Upper lobe of left lung (tissue), 6 donors: ENCODE data around the gene AP2A2. TPM values are rescaled to one million over a fixed set of nuclear protein-coding genes. Genes with fewer than 3 reads are reported as not detected.

Experiments used
- ATAC-seq, 2 donors: fragments of 200-7000 bp; cut with Tn5 transposase; one replicate each; pipeline ENCODE4 v1.9.1; 2022; ENCODE audit warnings: mild to moderate bottlenecking in 2 of 2, moderate library complexity in 2 of 2; ENCODE audit not compliant: low FRiP score in 2 of 2
- DNase-seq, 2 donors: peaks; one replicate each; pipeline ENCODE4 v3.0.0-alpha.2; 2019 to 2020
- H3K27ac ChIP-seq, 4 donors: fragments of 200-600 bp; sonication (generic); one replicate each; pipeline ENCODE4 v1.5.1; 2016 to 2019
- H3K27me3 ChIP-seq, 4 donors: fragments of 200-600 bp; sonication (generic); one replicate each; pipeline ENCODE4 v1.5.1; 2017 to 2019
- H3K36me3 ChIP-seq, 4 donors: fragments of 200-600 bp; sonication (generic); one replicate each; pipeline ENCODE4 v1.5.1; 2016 to 2019
- H3K4me1 ChIP-seq, 4 donors: fragments of 200-600 bp; sonication (generic); one replicate each; pipeline ENCODE4 v1.5.1; 2018 to 2019
- H3K4me3 ChIP-seq, 4 donors: fragments of 200-600 bp; sonication (generic); one replicate each; pipeline ENCODE4 v1.5.1; 2017 to 2019; ENCODE audit warnings: mild to moderate bottlenecking in 2 of 4, moderate library complexity in 1 of 4
- H3K9me3 ChIP-seq, 4 donors: fragments of 200-600 bp; sonication (generic); one replicate each; pipeline ENCODE4 v1.5.1; 2018 to 2019
- EP300 ChIP-seq, 4 donors: sonication (generic); formaldehyde crosslinking; IDR thresholded peaks; one replicate each; pipeline ENCODE4 v1.5.1; 2017; ENCODE audit warnings: antibody characterized with exemption in 4 of 4, control low read depth in 2 of 4
- POLR2A ChIP-seq, 4 donors: fragments of 450-650 bp; IDR thresholded peaks; one replicate each; pipeline ENCODE4 v1.5.1; 2016 to 2017; ENCODE audit warnings: antibody characterized with exemption in 4 of 4, mild to moderate bottlenecking in 2 of 4
- POLR2AphosphoS5 ChIP-seq, 2 donors: sonication (generic); formaldehyde crosslinking; IDR thresholded peaks; one replicate each; pipeline ENCODE4 v1.5.1; 2017; ENCODE audit warnings: antibody characterized with exemption in 2 of 2
- WGBS, 2 donors: methylation state at CpG; one replicate each; pipeline ENCODE4 v1.1.5; 2017 to 2018; 5-methylcytosine and 5-hydroxymethylcytosine counted together
- total RNA-seq, 6 donors: library from RNA; depleted of rRNA in 4 of 6; stranded (reverse); fragments of >200 nt in 4 of 6; gene quantifications; one replicate each; pipeline versions ENCODE4 v1.1.0 to v1.2.1, GENCODE V29; 2016 to 2021
- TF ChIP-seq, protein P1 (sequence below), 6 experiments: fragments of 450-650 bp in 4 of 6; fragments of 200-600 bp in 2 of 6; sonication (generic) in 2 of 6; IDR thresholded peaks; one replicate each; pipeline ENCODE4 v1.5.1; 2016 to 2019; ENCODE audit warnings: antibody characterized with exemption in 6 of 6
- donor health status: DM: no; HTN: no; CAD: no; lungs with moderate emphysema.
- donor health status: DM: no; HTN: yes; CAD: no; lungs with severe emphysema.

AP2A2 gene
- total RNA-seq, 6 donors from 2014 or later: 55.7 to 273 (median 103) TPM

DNA sequence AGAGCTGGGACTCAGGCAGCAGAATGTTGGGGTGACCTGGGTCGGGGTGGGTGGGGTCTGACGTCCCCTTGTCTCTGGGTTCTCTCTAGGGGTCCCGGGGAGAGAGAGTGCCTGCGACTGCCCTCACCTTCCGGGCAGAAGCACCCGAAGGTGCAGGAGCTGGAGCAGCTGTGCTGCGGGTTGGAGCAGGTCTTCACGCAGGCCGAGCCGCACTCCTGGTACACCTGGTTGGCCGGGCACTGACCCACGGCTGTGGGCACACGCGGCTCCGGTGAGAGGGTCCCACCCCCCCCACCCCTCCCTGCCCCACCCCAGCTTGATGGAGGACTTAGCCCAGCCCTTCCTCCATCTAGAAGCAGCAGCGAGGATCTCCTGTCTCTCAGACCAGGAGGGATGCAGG is 104.4 kb downstream of the AP2A2 start:
- no peaks in the 10 kb centered on the region for H3K36me3 ChIP-seq
- DNase-seq (no peak), ATAC-seq (no peak)
- TF ChIP-seq EP300 (IDR thresholded peaks at IDR 0.05) (no peak), POLR2AphosphoS5 (IDR thresholded peaks at IDR 0.05) (no peak), POLR2A (IDR thresholded peaks at IDR 0.05) (no peak)
- TF ChIP-seq, protein P1, sequence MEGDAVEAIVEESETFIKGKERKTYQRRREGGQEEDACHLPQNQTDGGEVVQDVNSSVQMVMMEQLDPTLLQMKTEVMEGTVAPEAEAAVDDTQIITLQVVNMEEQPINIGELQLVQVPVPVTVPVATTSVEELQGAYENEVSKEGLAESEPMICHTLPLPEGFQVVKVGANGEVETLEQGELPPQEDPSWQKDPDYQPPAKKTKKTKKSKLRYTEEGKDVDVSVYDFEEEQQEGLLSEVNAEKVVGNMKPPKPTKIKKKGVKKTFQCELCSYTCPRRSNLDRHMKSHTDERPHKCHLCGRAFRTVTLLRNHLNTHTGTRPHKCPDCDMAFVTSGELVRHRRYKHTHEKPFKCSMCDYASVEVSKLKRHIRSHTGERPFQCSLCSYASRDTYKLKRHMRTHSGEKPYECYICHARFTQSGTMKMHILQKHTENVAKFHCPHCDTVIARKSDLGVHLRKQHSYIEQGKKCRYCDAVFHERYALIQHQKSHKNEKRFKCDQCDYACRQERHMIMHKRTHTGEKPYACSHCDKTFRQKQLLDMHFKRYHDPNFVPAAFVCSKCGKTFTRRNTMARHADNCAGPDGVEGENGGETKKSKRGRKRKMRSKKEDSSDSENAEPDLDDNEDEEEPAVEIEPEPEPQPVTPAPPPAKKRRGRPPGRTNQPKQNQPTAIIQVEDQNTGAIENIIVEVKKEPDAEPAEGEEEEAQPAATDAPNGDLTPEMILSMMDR (IDR thresholded peaks at IDR 0.05): no peak
- H3K9me3 ChIP-seq: no peaks in the 10 kb centered on the region
- no peaks in the 10 kb centered on the region for H3K4me1 ChIP-seq
- H3K27ac ChIP-seq: no peak overlapping the region
- no peak overlapping the region for H3K4me3 ChIP-seq
- no peaks in the 10 kb centered on the region for H3K27me3 ChIP-seq
- 64 to 100% methylated on average over 1 to 11 of the region's 16 CpGs for WGBS, 2 donors

DNA sequence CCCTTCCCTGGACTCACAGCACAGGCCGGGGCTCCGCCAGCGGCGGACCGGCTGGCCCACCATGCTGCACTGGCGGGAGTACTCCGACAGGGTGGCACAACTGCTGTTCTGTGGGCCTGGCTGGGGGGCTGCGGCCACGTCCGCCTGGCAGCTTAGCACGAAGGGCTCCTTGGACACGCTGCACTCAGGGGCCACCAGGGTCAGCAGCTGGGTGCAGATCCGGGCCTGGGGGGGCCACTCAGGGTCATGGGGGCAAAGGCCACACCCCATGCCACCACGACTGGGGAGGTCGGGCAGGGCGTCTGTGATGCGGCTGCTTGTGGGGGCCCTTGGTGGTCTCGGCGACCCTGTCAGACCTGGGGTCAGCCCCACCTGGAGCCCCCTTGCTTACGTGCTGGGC is 104.9 kb downstream of the AP2A2 start:
- Histone ChIP-seq H3K9me3 (no peaks in the 10 kb centered on the region), H3K4me3 (no peak overlapping the region), H3K27ac (no peak overlapping the region), H3K36me3 (no peaks in the 10 kb centered on the region), H3K4me1 (no peaks in the 10 kb centered on the region), H3K27me3 (no peaks in the 10 kb centered on the region)
- no peak for TF ChIP-seq EP300 (IDR thresholded peaks at IDR 0.05)
- no peak for TF ChIP-seq POLR2AphosphoS5 (IDR thresholded peaks at IDR 0.05)
- TF ChIP-seq, protein P1 (IDR thresholded peaks at IDR 0.05): no peak
- no peak for TF ChIP-seq POLR2A (IDR thresholded peaks at IDR 0.05)
- 68% methylated on average over 7 of the region's 20 CpGs; no CpG with 5 or more reads in 1 of the 2 donors for WGBS, 2 donors
- DNase-seq: peak in 1 of 2 donors; percentile 84
- no peak for ATAC-seq

DNA sequence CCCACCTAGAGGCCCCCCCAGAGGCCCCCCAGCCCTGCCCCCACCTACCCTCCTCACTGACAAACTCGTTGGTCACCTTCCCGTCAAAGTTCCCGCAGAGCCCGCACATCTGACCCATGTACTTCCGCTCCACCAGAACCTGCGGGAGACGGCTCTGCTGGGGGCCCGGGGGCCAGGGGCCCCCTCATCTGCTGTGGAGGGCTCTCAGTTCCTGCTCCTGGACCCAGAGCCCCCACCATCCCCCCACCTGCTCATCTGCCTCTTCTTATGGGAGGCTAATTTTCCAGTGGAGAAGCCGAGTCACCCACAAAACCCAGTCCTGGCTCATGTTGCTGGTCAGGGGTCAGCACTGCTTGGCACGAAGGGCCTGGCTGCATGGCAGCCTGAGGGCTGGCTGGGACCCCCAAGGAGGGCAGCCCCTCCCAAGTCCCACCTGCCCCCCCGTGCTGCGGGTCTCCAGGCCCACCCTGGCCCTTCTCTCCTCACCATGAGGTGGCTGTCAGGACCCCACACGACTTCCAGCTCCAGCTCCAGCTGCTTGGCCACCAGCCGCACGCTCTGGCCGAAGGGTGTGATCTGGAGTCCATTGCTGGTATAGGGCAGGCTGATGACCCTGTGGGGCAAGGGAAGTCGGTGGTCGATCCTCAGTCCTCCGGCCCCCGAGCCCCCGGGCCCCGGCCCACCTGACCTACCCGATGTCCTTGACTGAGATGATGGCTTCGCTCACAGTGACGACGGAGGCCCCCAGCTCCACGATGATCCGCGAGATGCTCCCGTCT is 105.6 kb downstream of the AP2A2 start:
- TF ChIP-seq POLR2A (IDR thresholded peaks at IDR 0.05): no peak
- no peak for TF ChIP-seq POLR2AphosphoS5 (IDR thresholded peaks at IDR 0.05)
- no peak for TF ChIP-seq EP300 (IDR thresholded peaks at IDR 0.05)
- TF ChIP-seq, protein P1 (IDR thresholded peaks at IDR 0.05): no peak
- Histone ChIP-seq H3K36me3 (no peaks in the 10 kb centered on the region), H3K9me3 (no peaks in the 10 kb centered on the region), H3K27ac (no peak overlapping the region), H3K4me3 (no peak overlapping the region), H3K27me3 (no peaks in the 10 kb centered on the region), H3K4me1 (no peaks in the 10 kb centered on the region)
- DNase-seq (peak in 1 of 2 donors; percentile 77), ATAC-seq (no peak)
- 85 to 94% methylated on average over 7 to 30 of the region's 30 CpGs for WGBS, 2 donors

DNA sequence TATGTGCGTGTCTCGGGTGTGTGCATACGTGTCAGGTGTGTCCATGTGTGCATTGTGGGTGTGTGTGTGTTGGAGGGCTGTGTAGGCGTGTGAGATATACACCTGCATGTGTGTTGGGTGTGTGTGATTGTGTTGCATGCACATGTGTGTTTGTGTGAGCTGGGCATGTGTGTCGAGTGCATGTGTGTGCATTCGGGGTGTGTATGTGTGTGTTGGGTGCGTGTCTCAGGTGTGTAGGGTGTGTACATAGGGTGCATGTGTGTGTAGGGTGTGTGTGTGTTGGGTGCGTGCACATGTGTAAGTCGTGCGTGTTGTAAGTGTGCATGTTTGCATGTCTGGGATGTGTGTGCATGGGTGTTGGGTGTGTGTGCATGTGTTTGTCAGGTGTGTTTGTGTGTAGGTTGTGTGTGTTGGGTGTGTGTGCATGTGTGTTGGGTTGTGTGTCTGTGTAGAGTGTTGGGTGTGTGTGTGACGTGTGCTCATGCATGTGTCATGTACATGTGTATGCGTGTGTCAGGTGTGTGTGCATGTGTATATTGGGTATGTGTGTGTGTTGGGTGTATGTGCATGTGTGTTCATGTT is 106.7 kb downstream of the AP2A2 start:
- H3K9me3 ChIP-seq: no peaks in the 10 kb centered on the region
- no peak for TF ChIP-seq POLR2AphosphoS5 (IDR thresholded peaks at IDR 0.05)
- TF ChIP-seq, protein P1 (IDR thresholded peaks at IDR 0.05): no peak
- no peaks in the 10 kb centered on the region for H3K4me1 ChIP-seq
- no peaks in the 10 kb centered on the region for H3K36me3 ChIP-seq
- no peak overlapping the region for H3K27ac ChIP-seq
- ATAC-seq: no peak
- DNase-seq: no peak
- 93 to 96% methylated on average over 12 of the region's 12 CpGs for WGBS, 2 donors
- peaks cover 0 to 4% (median 0%) of the 10 kb centered on the region in 4 donors for H3K27me3 ChIP-seq
- H3K4me3 ChIP-seq: no peak overlapping the region
